Neutrophil (primary cell): ENCODE results near the gene GJA4.

Experiments used
- H3K27ac ChIP-seq: fragments of 200-600 bp; sonication (generic); 2 replicates; pipeline ENCODE4 v1.5.1; 2016; ENCODE audit warnings: mild to moderate bottlenecking, moderate library complexity
- H3K27me3 ChIP-seq: fragments of 200-600 bp; sonication (generic); 2 replicates; pipeline ENCODE4 v1.6.0; 2016; ENCODE audit warnings: mild to moderate bottlenecking
- H3K36me3 ChIP-seq: fragments of 200-600 bp; sonication (generic); 2 replicates; pipeline ENCODE4 v1.5.1; 2017
- H3K4me1 ChIP-seq, 2 experiments: fragments of 200-600 bp in 1 of 2; sonication (generic) in 1 of 2; 1 replicate in 1 of 2; 2 replicates in 1 of 2; pipeline versions ENCODE4 v1.5.1 to v1.6.1; 2013 to 2016; ENCODE audit warnings: low read depth in 1 of 2, low read length in 1 of 2, mild to moderate bottlenecking in 1 of 2, moderate library complexity in 1 of 2; ENCODE audit not compliant: control insufficient read depth in 1 of 2, insufficient read depth in 1 of 2
- H3K4me3 ChIP-seq, 2 experiments: fragments of 200-600 bp in 1 of 2; sonication (generic) in 1 of 2; 1 replicate in 1 of 2; 2 replicates in 1 of 2; pipeline ENCODE4 v1.5.1; 2013 to 2016; ENCODE audit warnings: low read depth in 1 of 2, low read length in 1 of 2, mild to moderate bottlenecking in 1 of 2, moderate library complexity in 1 of 2
- H3K9me3 ChIP-seq: fragments of 200-600 bp; sonication (generic); 2 replicates; pipeline ENCODE4 v1.5.1; 2016
- TF ChIP-seq, protein P1 (sequence below): fragments of 200-600 bp; sonication (generic); IDR thresholded peaks from 2 replicates; pipeline ENCODE4 v1.5.1; 2016; ENCODE audit warnings: antibody characterized with exemption

Gene GJA4

DNA sequence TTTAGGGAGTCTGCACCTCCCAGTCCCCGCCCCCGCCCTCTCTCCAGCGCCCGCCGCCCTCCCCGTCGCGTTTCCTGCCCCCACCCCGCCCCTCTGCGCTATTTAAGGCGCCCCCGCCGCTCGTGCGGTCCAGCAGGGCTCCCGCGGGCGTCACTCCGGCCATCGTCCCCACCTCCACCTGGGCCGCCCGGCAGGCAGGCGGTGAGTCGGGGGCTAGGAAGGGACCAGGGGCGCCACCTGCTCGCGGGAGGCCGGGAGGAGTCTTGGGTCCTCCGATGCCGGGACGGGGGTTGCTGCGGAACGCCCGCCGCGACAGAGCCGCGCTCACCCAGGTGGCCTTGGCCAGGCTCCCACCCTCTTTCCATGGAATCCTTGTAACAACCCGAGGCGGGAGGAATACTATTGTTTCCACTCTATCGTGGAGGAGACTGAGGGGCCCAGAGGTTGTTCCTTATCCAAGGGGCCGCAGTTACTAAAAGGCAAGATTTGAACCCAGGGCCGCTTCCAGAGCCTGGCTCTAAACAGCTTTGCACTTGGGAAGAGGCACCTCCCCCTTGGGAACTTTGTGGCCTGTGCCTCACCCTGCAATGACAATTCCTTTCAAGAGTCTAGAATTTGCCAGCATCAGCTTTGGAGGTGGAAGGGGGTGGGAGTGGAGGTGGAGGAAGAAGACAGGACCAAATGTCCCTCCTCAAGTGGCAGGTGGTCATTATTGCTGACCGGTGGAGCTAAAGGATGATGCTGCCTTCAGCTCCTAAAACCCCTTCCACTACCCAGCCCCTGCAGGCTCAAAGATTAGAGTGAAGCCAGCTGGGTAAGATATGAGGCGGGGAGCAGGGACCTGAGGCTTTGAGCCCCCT, at the start of gene GJA4:
TSS of gene GJA4 (plus strand) at position 132 of the 860 bp plus-strand sequence. CDS start 1,215 bp downstream, outside the sequence.
- H3K27ac ChIP-seq: no peak within 1 kb of the TSS
- H3K4me3 ChIP-seq: no peak within 1 kb of the TSS
- H3K4me1 ChIP-seq: no peaks in the 10 kb centered on the region
- peaks cover 68% of the 10 kb centered on the region for H3K27me3 ChIP-seq
- TF ChIP-seq, protein P1, sequence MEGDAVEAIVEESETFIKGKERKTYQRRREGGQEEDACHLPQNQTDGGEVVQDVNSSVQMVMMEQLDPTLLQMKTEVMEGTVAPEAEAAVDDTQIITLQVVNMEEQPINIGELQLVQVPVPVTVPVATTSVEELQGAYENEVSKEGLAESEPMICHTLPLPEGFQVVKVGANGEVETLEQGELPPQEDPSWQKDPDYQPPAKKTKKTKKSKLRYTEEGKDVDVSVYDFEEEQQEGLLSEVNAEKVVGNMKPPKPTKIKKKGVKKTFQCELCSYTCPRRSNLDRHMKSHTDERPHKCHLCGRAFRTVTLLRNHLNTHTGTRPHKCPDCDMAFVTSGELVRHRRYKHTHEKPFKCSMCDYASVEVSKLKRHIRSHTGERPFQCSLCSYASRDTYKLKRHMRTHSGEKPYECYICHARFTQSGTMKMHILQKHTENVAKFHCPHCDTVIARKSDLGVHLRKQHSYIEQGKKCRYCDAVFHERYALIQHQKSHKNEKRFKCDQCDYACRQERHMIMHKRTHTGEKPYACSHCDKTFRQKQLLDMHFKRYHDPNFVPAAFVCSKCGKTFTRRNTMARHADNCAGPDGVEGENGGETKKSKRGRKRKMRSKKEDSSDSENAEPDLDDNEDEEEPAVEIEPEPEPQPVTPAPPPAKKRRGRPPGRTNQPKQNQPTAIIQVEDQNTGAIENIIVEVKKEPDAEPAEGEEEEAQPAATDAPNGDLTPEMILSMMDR: no peak
- H3K36me3 ChIP-seq: no peaks in the 10 kb centered on the region
- no peaks in the 10 kb centered on the region for H3K9me3 ChIP-seq

DNA sequence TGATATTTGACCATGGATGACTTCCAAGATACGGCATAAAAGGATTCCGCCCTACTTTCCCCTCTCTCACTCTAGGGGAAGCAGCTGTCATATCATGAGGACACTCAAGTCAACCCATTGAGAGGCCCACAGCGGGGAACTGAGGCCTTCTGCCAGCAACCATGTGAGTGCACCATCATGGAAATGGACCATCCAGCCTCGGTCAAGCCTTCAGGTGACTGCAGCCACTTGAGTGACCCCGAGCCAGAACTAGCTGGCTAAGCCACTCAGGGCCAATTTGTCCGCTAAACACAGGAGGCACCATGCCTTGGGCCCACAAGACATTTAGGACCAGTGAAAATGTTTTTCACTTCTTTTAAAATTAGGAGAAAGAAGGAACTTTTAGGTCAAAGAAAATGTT, 49.0 kb upstream of the GJA4 start:
- Histone ChIP-seq H3K4me3 (no peak overlapping the region), H3K36me3 (no peaks in the 10 kb centered on the region), H3K27ac (no peak overlapping the region), H3K9me3 (no peaks in the 10 kb centered on the region), H3K4me1 (no peaks in the 10 kb centered on the region), H3K27me3 (peaks cover 6% of the 10 kb centered on the region)
- TF ChIP-seq, protein P1: no peak

DNA sequence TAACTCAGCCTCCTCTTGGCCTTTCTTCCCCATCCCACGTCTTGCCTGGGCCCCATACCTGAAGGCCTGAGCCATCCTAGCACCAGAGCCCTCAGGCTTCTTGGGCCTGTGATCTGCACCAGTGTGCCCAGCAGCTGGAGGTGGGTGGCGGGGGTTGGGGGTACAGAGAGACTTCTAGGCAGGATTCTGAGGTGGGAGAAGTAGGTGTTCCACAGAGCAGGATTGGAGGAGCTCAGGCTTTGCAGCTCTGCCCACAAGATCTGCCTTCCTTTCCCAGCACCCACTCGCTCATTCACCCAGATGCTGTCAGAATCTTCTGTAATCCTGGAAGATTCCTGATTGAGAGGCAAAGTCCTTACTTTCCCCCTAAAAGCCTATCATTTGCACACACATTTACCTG, 47.9 kb upstream of the GJA4 start:
- no peak overlapping the region for H3K4me3 ChIP-seq
- TF ChIP-seq, protein P1: no peak
- H3K27ac ChIP-seq: no peak overlapping the region
- H3K27me3 ChIP-seq: peaks cover 11% of the 10 kb centered on the region
- no peaks in the 10 kb centered on the region for H3K4me1 ChIP-seq
- H3K9me3 ChIP-seq: no peaks in the 10 kb centered on the region
- no peaks in the 10 kb centered on the region for H3K36me3 ChIP-seq

DNA sequence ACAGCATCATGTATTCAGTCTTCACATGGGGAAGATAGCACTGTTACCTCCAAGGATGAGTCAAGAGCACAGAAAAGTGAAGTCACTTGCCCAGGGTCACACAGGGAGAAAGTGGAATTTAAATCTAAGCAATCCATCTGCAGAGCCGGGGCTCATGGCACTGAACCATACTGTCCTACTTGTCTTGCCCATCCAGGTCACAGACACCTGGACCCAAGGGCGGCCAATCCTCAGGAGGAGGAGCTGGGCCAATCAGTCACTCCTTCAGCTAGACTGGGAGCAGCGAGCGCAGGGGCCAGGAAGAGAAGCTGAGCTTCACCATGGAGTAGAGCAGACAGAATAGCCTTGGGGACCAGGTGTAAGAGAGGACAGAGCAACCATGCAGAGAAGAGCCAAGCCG, 47.1 kb upstream of the GJA4 start:
- H3K4me1 ChIP-seq: no peaks in the 10 kb centered on the region
- TF ChIP-seq, protein P1: no peak
- no peaks in the 10 kb centered on the region for H3K9me3 ChIP-seq
- H3K27me3 ChIP-seq: peaks cover 17% of the 10 kb centered on the region
- no peak overlapping the region for H3K27ac ChIP-seq
- no peaks in the 10 kb centered on the region for H3K36me3 ChIP-seq
- H3K4me3 ChIP-seq: no peak overlapping the region

DNA sequence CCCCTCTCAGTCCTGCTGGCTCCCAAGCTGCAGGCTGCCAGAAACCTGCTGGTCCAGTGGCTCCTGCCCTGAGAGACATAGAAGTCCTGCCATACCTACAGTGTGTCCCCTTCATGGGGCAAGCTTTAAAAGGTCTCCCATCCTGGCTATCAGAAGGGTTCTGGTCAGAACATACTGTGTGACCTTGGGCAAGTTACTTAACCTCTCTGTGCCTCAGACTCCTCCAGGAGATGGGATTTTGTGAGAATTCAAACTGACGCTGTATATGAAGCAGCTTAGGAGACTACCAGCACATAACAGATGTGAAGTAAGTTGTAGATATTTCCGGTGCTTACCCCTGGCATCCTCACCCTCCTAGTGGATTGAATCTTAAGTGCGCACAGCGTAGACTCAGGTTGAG, 46.7 kb upstream of the GJA4 start:
- H3K4me3 ChIP-seq: no peak overlapping the region
- TF ChIP-seq, protein P1: no peak
- no peaks in the 10 kb centered on the region for H3K36me3 ChIP-seq
- H3K27me3 ChIP-seq: peaks cover 16% of the 10 kb centered on the region
- H3K9me3 ChIP-seq: no peaks in the 10 kb centered on the region
- H3K4me1 ChIP-seq: no peaks in the 10 kb centered on the region
- no peak overlapping the region for H3K27ac ChIP-seq
